ENCODE measurements around the gene REPIN1.

REPIN1 gene

GRCh38 chr7:150398108-150398964 is 29.7 kb downstream of the REPIN1 start:
- no peak for DNase-seq

GRCh38 chr7:150398965-150399320 is 30.3 kb downstream of the REPIN1 start:
- DNase-seq = no peak

GRCh38 chr7:150399421-150400007 is 30.9 kb downstream of the REPIN1 start:
- no peak for DNase-seq

GRCh38 chr7:150400008-150400787 is 31.6 kb downstream of the REPIN1 start:
- DNase-seq = no peak

GRCh38 chr7:150400788-150401423 is 32.3 kb downstream of the REPIN1 start:
- no peak for DNase-seq

- no peak for DNase-seq
These were observed 32.8 kb downstream of the REPIN1 start for GRCh38 chr7:150401424-150401790.

GRCh38 chr7:150401861-150402631 is 33.4 kb downstream of the REPIN1 start:
- DNase-seq = no peak

GRCh38 chr7:150402671-150403321 is 34.2 kb downstream of the REPIN1 start:
- no peak for DNase-seq

- DNase-seq = no peak
These were observed 35.0 kb downstream of the REPIN1 start for GRCh38 chr7:150403376-150404171.

- DNase-seq = no peak
These were observed 35.7 kb downstream of the REPIN1 start for GRCh38 chr7:150404172-150404804.

- DNase-seq = peak; percentile 68
These were observed 36.4 kb downstream of the REPIN1 start for GRCh38 chr7:150404805-150405583.

GRCh38 chr7:150405584-150406311 is 37.1 kb downstream of the REPIN1 start:
- no peak for DNase-seq

- DNase-seq = no peak
These were observed 37.6 kb downstream of the REPIN1 start for GRCh38 chr7:150406312-150406566.

- no peak for DNase-seq
These were observed 38.2 kb downstream of the REPIN1 start for GRCh38 chr7:150406567-150407421.

- DNase-seq = no peak
These were observed 39.2 kb downstream of the REPIN1 start for GRCh38 chr7:150407588-150408392.

- no peak for DNase-seq
These were observed 40.0 kb downstream of the REPIN1 start for GRCh38 chr7:150408393-150409299.
